Fibroblast of pulmonary artery (primary cell): Measurements from ENCODE around the gene LEFTY1.
"Not testable (repeated sequence)": the region's sequence is repeated elsewhere in the genome, so short reads cannot be mapped to it uniquely, and the experiment has no call there.

Experiments used
- DNase-seq: peaks from one replicate; pipeline ENCODE4 v3.0.0-alpha.2; 2010; ENCODE audit warnings: low read depth
- H3K4me3 ChIP-seq: replicated peaks from 2 replicates; pipeline ENCODE4 v1.5.1; 2011; ENCODE audit warnings: low read depth, mild to moderate bottlenecking, control low read depth, low read length, moderate library complexity
- CTCF ChIP-seq: IDR thresholded peaks from 2 replicates; pipeline ENCODE4 v1.5.1; 2011; ENCODE audit warnings: mild to moderate bottlenecking, control low read depth, low read length, inconsistent platforms; ENCODE audit errors: missing control alignments

The LEFTY1 gene

DNA sequence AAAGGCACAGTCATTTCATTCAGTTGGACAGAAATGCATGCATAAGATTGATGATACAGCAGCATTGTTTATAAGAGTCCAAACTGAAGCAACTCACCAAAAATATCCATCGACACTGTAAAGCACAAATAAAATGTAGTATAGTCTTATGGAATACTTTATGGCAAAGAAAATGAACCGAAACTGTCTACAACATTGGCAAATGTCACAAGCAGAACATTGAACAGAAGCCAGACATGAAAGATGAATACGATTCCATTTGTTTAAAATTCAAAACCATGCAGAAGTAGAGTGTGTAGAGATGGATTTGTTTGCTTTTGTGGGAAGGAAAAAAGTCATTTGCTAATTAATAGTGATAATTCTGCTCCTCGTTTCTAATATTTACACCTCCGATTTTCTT is 7.5 kb upstream of the LEFTY1 start:
- no peak for TF ChIP-seq CTCF
- no peak overlapping the region for H3K4me3 ChIP-seq

DNA sequence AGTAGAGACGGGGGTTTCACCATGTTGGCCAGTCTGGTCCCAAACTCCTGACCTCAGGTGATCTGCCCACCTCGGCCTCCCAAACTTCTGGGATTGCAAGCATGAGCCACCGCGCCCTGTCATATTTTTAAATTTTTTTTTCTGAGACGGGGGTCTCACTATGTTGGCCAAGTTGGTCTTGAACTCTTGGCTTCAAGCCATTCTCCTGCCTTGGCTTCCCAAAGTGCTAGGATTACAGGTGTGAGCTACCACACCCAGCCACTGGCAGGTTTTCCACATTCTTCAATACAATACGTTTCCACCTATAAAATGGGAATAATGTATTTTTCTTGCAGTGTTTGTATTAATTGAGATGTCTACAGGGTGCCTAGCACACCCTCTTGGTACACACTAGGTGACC is 3.4 kb upstream of the LEFTY1 start:
- TF ChIP-seq CTCF = no peak
- H3K4me3 ChIP-seq = no peak overlapping the region
- no peak for DNase-seq

More for the DNA sequence above, 7.5 kb upstream of the LEFTY1 start:
- no peak for DNase-seq

DNA sequence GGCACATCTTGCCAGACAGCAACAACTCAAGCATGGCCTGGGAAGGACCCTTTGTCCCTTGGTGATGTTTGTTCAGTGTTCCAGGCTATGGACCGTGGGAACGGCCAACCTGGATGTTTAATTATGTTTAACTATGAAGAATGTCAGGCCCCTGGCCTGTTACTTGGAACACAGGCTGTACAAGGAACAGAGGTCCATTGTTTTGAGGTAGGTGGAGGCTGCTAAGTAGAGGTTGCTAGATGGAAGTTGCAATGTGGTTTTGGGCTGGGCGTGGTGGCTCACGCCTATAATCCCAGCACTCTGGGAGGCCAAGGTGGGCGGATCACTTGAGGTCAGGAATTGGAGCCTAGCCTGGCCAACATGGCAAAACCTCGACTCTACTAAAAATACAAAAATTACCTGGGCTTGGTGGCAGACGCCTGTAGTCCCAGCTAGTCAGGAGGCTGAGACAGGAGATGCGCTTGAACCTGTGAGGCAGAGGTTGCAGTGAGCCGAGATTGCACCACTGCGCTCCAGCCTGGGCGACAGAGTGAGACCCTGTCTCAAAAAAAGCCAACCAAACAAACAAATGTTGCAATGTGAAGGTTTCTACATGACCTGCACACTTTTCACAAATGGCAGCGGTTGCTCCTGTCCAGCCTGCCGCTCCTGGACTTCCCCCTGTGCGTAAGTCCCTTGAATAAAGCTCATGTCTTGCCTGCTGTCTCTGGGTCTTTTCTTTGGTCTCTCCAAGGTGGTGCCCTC is 2.5 kb upstream of the LEFTY1 start:
- DNase-seq = no peak
- no peak overlapping the region for H3K4me3 ChIP-seq
- no peak for TF ChIP-seq CTCF

GRCh38 chr1:225890346-225891228 is 1.6 kb upstream of the LEFTY1 start:
- DNase-seq = no peak

DNA sequence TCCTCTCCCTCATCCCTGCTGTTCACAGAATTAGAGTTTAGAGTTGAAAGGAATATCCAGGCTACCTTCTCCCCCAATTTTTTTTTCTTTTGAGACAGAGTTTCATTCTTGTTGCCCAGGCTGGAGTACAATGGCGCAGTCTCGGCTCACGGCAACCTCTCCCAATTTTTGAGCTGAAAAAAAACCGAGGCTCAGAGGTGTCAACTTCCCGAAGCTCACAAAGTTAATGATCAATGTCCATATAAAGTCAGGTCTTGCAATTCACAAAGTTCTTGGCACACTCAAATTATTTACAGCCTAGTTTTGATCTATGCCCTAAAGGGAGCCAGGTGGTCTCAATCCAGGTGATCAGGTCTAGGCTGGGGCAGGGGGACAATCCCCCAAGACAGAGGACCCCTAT is 797 bp upstream of the LEFTY1 start:
- TF ChIP-seq CTCF = no peak
- no peak for DNase-seq
- no peak overlapping the region for H3K4me3 ChIP-seq

More at GRCh38 chr1:225890346-225891228, 1.6 kb upstream of the LEFTY1 start:
- no peak for TF ChIP-seq CTCF
- no peak overlapping the region for H3K4me3 ChIP-seq

DNA sequence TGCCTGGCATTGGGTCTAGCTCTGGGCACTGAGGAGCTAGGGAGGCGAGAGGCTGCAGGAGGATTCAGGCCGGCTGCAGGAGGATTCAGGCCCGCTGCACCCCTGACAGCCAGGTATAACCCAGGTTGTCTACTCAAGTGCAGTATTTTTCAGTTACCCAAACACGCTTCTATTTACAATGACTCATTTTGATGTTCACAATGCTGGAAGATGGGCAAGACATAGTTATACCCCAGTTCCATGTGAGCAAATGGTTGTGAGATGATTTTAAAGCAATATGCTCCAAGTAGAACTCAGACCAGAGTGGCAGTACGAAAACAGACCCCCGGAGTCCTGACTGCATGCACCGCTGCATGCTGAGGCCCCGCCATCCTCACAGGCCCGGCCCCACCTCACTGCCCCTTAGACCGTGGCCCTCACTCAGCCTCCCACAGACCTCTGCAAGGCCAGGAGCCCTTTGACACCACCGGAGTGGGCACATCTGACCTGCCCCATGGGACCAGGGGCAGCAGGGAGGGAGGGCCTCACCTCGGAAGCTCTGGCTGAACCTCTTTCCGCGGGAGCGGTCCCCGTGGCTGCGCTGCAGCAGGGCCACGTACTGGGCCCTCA is 553 bp downstream of the LEFTY1 start:
- DNase-seq = no peak
- no peak overlapping the region for H3K4me3 ChIP-seq
- no peak for TF ChIP-seq CTCF

- not testable (repeated sequence) for H3K4me3 ChIP-seq, DNase-seq
Observed at GRCh38 chr1:225887554-225888288, 1.2 kb downstream of the LEFTY1 start.
